Activated CD4-positive, alpha-beta T cell treated with anti-CD3 and anti-CD28 coated beads, Interleukin-2, amount 50 U/mL, for 1 hour (primary cell): Measurements from ENCODE around the gene IMPG1.

Experiments
- DNase-seq: peaks from one replicate; pipeline ENCODE4 v3.0.0-alpha.2; 2020

IMPG1 gene, protein sequence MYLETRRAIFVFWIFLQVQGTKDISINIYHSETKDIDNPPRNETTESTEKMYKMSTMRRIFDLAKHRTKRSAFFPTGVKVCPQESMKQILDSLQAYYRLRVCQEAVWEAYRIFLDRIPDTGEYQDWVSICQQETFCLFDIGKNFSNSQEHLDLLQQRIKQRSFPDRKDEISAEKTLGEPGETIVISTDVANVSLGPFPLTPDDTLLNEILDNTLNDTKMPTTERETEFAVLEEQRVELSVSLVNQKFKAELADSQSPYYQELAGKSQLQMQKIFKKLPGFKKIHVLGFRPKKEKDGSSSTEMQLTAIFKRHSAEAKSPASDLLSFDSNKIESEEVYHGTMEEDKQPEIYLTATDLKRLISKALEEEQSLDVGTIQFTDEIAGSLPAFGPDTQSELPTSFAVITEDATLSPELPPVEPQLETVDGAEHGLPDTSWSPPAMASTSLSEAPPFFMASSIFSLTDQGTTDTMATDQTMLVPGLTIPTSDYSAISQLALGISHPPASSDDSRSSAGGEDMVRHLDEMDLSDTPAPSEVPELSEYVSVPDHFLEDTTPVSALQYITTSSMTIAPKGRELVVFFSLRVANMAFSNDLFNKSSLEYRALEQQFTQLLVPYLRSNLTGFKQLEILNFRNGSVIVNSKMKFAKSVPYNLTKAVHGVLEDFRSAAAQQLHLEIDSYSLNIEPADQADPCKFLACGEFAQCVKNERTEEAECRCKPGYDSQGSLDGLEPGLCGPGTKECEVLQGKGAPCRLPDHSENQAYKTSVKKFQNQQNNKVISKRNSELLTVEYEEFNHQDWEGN

DNA sequence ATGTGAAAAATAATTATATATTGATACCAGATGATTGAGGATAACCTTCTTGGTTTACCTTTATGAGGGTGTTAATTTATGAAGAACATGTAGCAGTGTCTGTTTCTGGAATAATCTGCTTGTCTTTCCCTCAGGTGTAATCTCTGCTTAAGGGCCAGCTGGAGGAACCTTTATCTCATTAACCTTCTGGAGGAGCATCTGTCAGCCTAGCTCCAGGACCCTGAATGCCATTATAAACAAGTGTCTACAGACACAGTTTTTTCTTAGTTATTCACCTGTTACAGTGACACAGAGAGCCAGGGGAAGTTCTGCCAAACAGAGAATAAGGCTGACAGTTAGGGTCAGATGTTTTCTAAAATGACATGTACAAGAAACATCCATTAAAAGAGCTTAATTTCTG lies at the start of gene IMPG1:
Gene IMPG1, minus strand, starts transcription at position 101 of the 400 bp plus-strand sequence. CDS start 174 bp downstream, outside the sequence.
- no peak for DNase-seq

DNA sequence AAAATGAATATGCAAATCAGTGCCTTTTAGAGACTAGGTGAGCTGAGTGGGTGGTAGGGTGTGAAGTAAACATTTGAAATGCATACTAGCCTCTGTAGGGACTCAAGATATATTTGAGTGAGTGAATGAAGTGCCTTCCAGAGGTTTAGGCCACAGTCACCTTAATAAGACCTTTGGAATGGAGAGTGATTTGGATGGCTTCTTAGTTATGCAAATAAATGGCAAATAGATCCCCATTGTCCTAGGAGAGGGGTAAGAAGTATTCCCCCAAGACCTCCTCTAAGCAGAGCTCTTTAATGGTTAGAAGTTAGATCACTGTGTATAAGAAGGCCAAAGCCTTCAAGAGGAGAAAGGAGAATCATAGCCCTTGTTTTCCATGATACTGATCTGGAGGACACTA lies 47.8 kb upstream of the IMPG1 start:
- no peak for DNase-seq

DNA sequence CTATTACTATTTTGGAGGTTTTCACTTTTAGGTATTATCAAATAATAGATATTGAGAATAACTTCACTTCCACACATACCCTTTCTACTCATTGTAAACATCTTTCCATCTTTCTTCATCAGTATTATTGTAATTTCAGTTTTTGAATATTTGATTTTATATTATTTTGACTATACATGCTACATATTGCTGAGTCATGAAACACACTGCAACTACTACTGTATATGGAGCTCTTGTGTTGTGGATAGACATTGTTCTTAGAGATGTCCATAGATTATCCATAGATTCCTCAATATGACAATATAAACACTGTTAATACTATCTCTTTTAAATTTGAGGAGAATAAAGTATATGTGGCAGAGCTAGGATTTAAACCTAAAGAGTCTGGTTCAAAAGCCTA lies 819 bp upstream of the IMPG1 start:
- DNase-seq = no peak

DNA sequence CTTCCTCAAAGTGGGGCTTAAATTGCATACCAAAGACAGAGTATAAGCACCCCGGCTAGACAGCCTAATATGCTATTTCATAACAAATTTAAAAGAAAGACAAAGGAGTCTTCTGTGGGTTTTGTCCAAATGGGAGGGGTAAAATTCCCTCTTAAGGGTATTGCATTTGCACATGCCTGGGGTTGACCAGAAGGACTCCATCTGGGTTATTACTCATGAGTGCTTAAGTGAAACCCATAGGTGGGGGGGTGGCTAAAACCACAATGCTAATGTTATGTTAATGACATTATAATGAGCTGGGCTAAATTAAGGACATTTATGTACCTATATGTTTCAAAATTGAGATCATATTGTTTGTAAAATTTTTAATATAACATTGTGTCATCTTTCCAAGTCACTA lies 15.0 kb downstream of the IMPG1 start:
- no peak for DNase-seq

GRCh38 chr6:76052314-76052713 lies 20.1 kb downstream of the IMPG1 start:
- no peak for DNase-seq

DNA sequence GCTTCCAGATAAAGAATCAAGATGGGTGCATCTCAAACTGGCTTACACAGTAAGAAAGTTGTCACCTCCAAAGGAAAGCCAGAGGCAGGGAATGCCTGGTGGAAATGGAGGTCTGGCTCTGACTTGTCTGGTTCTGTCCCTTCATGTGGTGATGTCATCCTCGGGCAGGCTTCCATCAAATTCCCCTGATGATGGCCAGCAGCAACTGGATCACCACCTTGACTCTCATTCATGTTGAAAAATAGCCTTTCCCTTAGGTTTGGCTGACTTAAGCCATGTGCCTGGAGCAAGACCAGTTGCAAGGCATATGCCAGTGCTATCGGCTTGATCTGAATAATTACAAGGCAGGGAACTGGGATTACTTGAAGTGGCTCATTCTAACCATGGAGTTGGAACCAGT lies 28.8 kb downstream of the IMPG1 start:
- no peak for DNase-seq

GRCh38 chr6:76035713-76036112 lies 36.7 kb downstream of the IMPG1 start:
- no peak for DNase-seq

GRCh38 chr6:76026101-76026500 lies 46.4 kb downstream of the IMPG1 start:
- no peak for DNase-seq

- no peak for DNase-seq
Measured at GRCh38 chr6:76014626-76015530, 57.6 kb downstream of the IMPG1 start.

GRCh38 chr6:76004202-76004601 lies 68.3 kb downstream of the IMPG1 start:
- DNase-seq = no peak

GRCh38 chr6:76003686-76004085 lies 68.8 kb downstream of the IMPG1 start:
- no peak for DNase-seq

GRCh38 chr6:76003113-76003512 lies 69.3 kb downstream of the IMPG1 start:
- DNase-seq = no peak

DNA sequence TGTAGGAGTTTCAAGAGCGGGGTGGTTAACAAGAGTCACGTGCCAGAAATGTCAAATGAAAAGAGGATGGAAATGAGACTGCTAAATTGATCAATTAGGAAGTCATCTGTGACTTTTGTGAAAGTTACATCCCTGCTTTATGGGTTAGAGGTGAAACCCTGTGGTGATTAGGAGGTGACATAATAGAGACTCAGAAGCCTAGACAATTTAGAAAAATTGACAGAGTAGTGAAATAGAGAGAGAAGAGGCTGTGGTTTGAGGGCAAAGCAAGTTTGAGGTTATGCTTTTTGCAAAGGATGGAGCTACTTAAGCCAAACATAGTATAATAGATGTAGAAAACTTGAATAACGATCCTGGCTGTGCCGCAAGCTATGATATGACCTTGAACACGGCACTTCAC lies 71.8 kb downstream of the IMPG1 start:
- no peak for DNase-seq

DNA sequence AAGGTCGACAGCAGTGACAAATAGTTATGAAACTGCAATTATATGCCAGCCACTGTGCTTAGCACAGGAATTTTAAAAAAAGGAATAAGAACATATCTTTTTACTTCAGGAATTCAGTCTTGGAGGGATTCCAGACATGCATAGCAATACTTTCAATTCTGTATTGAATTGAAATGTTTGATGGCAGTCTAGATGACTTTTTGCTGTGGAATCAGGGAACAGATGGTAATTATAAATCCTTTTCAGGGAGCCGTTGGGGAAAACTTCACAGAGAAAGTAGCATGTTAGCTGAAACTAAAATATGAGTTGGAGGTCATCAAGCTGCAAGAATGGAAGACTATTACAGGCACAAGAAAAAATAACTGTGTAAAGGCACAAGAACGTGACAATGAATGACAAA lies 74.8 kb downstream of the IMPG1 start:
- DNase-seq = no peak

DNA sequence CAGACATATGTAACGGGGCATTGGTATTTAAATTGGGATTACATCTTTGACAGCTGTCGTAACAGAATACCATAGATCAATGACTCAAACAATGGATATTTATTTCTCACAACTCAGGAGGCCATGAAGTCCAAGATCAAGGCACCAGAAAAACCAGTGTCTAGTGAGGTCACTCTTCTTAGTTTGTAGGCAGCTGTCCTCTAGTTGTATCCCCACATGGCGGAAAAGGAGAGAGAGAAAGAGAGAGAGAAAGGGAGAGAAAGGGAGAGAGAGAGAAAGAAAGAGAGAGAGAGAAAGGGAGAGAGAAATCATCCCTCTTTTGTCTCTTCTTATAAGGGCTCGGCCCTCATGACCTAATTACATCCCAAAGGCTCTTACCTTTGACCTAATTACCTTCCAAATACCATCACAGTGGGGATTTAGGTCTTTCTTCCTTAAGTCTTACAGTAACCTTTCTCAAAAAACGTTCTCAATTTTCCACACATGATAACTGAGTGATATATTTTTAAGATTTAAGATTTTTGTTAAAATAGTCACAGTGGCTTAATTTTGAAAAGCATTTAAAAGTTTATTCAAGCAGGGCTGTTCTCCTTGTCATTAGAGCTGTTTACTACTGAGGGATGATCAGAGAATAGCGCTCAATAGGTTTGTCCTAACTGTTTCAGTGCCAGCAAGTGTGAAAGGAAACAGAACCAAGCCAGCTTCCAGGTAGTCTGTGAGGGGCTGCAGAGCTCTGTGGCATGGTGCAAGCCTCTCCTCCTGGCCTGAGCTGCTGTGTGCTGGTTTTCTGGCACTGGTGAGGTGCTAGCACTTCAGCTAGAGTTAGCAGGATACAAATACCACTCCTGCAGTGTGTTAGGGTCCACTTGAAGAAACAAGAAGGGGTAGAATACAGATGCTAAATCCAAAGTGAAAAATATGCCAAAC lies 79.0 kb downstream of the IMPG1 start:
- no peak for DNase-seq

DNA sequence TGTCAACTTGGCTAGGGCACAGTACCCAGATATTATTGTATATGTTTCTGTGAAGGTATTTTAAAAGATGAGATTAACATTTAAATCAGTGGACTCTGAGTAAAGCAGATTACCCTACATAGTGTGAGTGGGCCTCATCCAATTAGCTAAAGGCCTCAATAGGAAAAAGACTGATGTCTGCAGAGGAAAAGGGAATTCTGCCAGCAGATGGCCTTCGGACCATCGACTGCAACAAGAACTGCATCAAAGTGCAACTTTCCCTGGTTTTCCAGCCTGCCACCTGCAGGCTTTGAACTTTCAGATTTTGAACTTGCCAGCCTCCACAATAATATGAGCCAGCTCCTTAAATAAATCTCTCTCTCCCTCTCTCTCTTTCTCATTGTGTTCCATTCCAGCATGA lies 80.5 kb downstream of the IMPG1 start:
- no peak for DNase-seq

DNA sequence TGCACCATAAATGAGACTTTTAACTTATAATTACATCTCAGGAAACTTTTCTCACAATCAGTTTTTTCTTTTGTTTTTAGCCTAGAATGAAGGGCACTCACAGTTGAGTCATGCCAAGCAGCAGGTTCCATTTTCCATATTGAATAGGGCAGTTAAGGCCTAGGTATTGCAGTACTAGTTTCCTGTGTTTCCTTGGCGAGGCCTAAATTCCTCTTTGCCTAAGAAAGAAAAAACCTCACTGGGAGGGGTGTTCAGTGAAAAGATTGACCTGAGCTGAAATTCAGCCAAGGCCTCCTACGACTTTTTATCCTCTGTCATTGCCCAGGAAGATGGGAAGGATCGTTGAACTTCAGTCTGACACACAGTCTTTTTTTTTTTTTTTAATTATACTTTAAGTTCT lies 85.5 kb downstream of the IMPG1 start:
- no peak for DNase-seq

DNA sequence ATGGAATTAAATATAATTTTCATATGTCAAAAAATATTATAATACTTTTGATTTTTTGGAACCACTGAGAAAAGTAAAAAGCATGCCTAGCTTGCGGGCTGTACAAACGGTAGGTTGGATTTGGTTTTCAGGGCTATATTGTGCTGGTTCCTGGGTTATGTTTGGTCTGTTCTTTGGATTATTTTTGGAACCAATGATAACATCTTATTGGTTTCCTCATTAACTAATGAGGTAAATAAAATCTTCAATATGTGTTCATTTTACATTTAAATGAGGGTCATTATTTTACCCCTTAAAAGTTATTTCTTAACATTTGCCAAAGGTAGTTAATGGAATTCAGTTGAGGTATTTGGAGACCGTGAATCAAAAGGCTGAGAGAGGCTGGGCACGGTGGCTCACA lies 96.6 kb downstream of the IMPG1 start:
- DNase-seq = no peak

- no peak for DNase-seq
Measured at GRCh38 chr6:75970093-75970492, 102.4 kb downstream of the IMPG1 start.

- DNase-seq = no peak
Measured at GRCh38 chr6:75968143-75968542, 104.3 kb downstream of the IMPG1 start.

DNA sequence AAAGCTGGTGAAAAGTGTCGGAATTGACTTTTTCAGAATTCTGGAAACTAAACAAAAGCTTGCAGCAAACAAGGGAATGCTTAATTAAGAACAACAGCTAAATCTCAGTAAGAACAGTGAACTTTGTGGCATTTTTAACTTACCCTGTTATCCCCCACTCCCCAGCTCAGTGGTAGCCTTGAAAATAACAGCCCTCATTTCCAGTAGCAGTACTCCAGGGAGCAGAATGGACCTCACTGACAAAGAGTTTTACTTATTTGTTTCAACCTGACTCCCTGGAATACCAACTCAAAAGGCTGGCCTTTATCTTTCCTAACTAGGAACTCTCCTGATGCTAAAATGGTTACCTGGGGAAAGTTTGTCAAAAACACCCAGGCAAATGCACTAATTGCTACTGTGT lies 108.9 kb downstream of the IMPG1 start:
- DNase-seq = no peak

GRCh38 chr6:75952128-75952527 lies 120.3 kb downstream of the IMPG1 start:
- no peak for DNase-seq
